Midbrain (tissue), 1 donor: ENCODE data around the gene CACNA1I.

Experiments used
- DNase-seq: peaks from one replicate; lab custom pipeline; 2025; lab: John Stamatoyannopoulos, UW

CACNA1I gene

GRCh38 chr22:39693943-39694500 is 123.5 kb downstream of the CACNA1I start:
- no peak for DNase-seq

- DNase-seq, result no peak
These were observed 127.4 kb downstream of the CACNA1I start for GRCh38 chr22:39697790-39698430.

DNA sequence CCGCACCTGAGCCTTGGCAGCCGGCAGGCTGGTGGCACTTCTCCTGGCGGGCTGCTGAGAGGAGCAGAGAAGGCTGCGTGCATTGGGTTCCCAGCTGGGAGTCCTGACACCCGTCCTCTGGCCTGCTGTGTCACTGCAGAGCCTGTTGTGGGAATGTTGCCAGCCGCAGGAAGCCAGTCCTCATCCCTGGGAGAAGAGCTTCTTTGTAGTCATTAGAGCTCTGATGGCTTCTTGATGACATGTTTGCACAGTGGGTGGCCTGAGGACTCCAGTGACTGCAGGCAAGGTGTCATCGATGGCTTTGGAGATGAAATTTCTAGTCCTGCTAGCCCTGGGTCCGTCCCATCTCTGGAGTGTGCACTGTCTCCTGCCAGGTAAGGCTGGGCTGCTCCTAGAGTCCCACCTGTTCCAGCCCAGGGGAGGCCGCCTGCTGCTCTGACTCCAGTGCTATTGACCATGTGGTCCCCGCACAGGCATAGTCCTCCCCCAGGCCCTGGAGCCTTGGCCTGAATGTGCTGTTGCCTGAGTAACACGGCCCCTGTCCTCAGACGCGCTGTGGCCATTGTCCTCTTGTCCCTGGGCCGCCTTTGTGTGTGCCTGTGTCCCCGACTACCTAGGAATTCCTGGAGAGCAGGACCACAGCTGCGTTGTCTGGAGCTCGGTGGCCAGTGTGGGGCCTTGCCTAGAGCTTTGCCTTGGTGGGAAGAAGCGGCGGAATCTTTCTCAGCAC is 129.2 kb downstream of the CACNA1I start:
- peak; percentile 16 for DNase-seq

DNA sequence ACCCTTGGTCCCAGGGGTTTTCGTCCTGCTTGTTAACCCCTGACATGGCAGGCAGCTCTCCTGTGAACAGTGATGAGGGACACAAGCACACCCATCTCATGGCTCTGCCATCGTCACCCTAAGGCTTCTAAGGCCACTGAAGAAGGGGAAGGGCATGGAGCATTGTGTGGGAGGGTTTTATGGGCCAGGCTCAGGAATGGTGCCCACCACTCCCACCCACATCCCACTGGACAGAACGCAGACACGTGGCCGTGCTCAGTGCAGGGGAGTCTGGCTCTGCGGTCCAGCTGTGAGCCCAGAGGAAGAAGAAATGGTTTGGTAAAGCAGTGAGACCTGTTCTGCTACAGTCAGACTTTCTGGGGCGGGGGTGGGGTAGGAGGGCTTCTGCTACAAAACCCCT is 130.0 kb downstream of the CACNA1I start:
- DNase-seq, result no peak

- no peak for DNase-seq
These were observed 132.5 kb downstream of the CACNA1I start for GRCh38 chr22:39703091-39703490.

DNA sequence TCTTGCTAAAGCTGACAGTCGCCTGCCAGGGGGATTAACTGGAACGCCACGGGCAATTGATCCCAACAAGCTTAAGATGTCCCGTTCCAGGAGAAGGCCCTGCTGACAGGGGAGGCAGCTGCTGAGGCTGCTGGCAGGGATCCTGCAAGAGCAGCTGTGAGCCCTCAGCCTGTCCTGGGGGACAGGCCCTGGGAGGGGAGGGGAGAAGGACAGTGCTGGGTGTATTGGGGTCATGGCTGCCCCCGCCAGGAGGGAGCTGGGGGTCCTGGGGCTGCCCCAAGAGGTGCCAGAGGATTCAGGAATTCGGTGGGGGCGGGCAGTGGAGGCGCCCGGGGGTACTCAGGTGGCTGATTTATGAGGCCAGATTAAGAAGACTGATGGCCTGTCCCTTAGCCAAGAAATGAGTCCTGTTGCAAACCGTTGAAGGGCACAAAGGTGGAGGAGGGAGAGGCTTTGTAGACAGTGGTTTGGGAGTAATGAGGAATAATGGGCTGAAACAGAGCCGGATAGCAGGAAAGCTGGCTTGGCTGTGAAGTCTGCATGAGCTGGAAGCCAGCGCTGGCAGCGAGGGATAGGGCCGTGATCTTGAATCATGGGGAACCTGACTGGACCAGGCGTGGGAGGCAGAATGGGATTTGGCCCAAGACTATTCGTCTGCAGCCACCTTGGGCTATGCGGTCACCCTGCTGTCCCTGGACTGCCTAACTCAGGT is 133.5 kb downstream of the CACNA1I start:
- DNase-seq, result no peak

GRCh38 chr22:39705386-39705785 is 134.8 kb downstream of the CACNA1I start:
- DNase-seq, result no peak

- no peak for DNase-seq
These were observed 136.0 kb downstream of the CACNA1I start for GRCh38 chr22:39706376-39707140.

DNA sequence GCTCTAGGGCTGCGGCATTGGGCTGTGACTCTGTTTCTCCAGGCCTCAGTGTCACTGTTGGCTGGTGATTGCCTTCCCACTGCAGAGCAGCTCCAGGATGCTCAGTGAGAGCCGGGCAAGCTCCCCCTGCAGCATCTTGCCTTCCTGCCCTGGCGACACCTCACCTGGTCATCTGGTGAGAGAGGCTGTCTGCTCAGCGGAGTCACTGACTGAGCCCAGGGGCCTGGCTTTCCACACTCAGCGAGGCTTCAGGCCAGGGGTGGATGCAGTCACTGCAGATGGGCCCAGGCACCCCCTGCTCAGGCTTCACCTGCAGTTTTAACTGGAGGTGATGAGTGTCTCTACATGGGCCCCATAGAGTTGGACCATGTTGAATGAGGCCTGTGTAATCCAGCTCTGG is 136.8 kb downstream of the CACNA1I start:
- no peak for DNase-seq

GRCh38 chr22:39707816-39708215 is 137.3 kb downstream of the CACNA1I start:
- DNase-seq, result no peak

GRCh38 chr22:39710380-39711150 is 140.0 kb downstream of the CACNA1I start:
- no peak for DNase-seq

DNA sequence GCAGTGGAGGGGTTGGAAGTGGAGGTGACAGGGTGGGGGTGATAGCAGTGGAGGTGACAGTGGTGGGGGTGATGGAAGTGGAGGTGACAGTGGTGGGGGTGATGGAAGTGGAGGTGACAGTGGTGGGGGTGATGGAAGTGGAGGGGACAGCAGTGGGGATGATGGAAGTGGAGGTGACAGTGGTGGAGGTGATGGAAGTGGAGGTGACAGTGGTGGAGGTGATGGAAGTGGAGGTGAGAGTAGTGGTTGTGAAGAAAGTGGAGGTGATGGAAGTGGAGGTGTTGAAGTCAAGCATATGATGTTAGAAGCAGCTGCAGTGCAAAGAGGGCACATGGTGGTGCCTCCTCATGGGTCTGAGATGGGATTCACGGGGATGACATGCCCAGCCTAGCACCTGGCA is 141.5 kb downstream of the CACNA1I start:
- DNase-seq, result no peak

DNA sequence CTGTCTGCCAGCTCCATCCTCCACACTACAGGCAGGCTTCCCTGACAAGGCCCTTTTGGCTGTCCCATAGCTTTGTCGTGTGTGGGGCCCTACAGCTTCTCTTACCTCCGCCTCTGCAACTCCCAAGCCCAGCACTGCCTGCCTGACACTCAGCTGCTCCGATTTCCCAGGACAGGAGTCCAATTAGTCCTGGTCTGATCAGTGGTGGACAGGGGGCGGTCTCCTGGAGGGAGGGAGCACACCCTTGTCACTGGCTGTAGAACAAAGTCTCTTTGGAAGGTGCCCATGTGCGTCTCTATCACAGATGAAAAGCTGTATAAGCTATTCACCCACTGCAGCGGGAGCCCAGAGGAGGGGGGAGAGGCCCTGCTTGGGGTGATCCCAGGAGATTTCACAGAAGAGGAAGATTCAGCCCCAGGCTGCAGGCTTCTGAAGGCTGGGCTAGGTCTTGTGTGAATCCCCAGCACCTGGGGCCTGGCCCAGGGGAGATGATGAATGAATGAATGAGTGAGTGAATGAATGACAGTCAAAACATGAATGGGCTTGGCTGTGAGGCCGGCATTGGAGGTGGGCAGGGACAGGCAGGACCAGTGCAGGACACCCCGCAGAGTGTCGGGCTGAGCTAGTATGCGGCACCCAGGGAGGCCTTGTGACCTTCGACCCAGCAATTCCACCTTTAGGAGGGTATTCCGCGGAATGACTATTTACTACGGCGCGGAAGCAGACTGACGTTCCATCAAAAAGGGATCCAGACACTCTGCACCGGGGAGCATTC is 142.4 kb downstream of the CACNA1I start:
- DNase-seq, result no peak

GRCh38 chr22:39713799-39714290 is 143.3 kb downstream of the CACNA1I start:
- no peak for DNase-seq

DNA sequence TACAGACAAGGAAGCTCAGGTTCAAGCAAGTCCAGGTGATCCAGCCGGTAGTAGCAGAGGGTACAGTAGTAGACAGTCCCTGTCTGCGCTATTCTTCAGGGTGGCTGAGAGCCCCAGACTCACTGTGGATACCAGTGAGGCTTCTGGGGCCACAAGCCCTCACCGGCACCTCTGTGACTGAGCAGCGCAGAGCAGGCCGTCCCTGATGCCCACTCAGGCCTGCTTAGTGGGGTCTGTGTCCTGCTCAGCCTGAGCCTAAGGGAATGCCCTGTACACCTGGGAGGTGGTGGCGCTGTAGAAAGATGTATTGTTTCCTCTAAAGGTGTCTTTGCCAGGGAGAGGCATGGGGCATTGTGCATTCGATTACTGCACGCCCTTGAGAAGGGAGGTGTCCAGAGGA is 143.8 kb downstream of the CACNA1I start:
- no peak for DNase-seq

DNA sequence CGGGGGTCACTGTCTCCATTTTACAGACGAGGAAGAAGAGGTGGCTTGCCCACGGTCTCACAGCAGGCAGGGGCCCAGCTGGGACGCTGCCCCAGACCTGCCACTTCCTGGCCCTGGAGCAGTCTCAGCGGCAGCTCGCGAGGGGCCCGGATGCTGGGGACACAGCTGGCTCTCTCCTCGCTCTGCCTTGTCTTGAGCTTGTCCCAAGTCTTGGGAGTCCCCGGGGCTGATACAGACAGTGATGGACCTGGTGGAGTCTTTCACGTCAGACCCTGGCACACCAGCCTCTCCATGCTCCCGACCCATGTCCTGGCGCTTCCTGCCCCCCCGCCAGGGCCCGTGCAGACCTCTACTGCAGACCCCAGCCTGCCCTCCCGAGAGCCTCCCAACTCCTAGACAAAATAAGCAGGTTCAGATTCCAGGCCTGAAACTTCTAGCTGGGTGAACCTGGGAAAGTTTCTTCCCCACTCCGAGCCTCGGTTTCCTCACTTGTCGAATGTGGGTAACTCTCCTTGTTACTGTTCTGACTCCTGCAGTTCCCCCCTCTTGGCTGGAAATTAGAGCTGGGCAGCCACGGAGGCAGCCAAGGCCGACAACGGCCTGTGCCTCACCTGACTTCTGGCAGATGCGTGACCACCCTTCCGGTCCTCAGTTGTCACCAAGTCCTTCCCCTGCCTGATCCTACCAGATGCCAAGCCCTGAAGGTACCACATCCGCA is 145.4 kb downstream of the CACNA1I start:
- DNase-seq, result no peak

GRCh38 chr22:39716534-39716933 is 146.0 kb downstream of the CACNA1I start:
- DNase-seq, result no peak

DNA sequence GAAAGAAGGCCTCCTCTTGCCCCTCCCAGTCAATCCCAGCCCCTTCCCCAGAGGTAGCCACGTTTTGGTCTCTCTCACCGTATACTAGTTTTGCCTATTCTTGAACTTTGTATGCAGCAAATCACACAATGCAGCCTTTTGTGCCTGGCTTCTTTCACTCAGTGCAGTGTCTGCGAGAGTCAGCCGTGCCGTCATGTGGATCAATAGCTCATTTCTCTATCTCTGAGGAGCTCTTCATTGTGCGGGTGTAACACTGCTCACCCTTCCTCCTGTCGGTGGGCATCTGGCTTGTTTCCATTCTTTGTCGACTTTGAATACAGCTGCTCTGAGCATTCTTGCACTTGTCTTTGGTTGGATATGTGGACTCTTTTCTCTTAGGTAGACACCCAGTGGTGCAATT is 146.5 kb downstream of the CACNA1I start:
- peak; percentile 6 for DNase-seq

DNA sequence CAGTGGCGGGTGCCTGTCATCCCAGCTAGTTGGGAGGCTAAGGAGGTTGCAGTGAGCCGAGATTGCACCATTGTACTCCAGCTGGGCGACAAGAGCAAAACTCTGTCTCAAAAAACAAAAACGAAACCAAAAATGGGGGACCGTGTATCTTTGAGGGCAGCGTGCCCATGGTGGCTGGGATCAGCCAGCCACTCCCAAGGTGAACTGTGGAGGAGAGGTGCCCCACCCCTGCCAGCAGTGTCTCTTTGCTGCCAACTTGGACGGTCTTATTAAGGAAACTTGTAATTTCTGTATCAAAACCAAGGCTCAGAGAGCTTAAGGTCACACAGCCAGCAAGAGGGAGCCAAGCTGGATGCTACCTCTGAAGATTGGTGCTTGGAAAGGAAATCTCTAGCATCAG is 147.7 kb downstream of the CACNA1I start:
- DNase-seq, result no peak
